HCT116 (cell line): ENCODE results near the gene CDC14B.

ENCODE experiments used
- CEBPB ChIP-seq: IDR thresholded peaks from 2 replicates; pipeline ENCODE4 v1.6.1; 2012; ENCODE audit warnings: low read depth
- EZH2 ChIP-seq: fragments of 200-600 bp; sonication (generic); IDR thresholded peaks from 2 replicates; pipeline ENCODE4 v1.6.1; 2017; ENCODE audit warnings: antibody characterized with exemption, mixed run types
- POLR2A ChIP-seq: IDR thresholded peaks from 2 replicates; pipeline ENCODE4 v1.7.0; 2011; ENCODE audit warnings: borderline replicate concordance; ENCODE audit not compliant: insufficient read depth, insufficient read length; ENCODE audit errors: extremely low read depth
- POLR2AphosphoS5 ChIP-seq: IDR thresholded peaks from 2 replicates; pipeline ENCODE4 v1.6.1; 2011; ENCODE audit warnings: mild to moderate bottlenecking, low read depth, low read length, moderate library complexity
- SRF ChIP-seq: IDR thresholded peaks from 2 replicates; pipeline ENCODE4 v1.6.1; 2012; ENCODE audit warnings: low read depth
- ZFX ChIP-seq: fragments of 450-650 bp; IDR thresholded peaks from 2 replicates; pipeline ENCODE4 v1.6.1; 2017
- TF ChIP-seq, protein P1 (sequence below), 3 experiments: fragments of 200-600 bp in 1 of 3; sonication (generic) in 1 of 3; IDR thresholded peaks in 2 of 3; conservative IDR thresholded peaks in 1 of 3; 2 replicates each; pipeline ENCODE4 v1.5.1; 2012 to 2017; ENCODE audit warnings: low read depth in 2 of 3, low read length in 2 of 3, antibody characterized with exemption in 1 of 3, borderline replicate concordance in 1 of 3, control low read depth in 1 of 3, mild to moderate bottlenecking in 1 of 3, mixed read lengths in 1 of 3, mixed run types in 1 of 3, moderate library complexity in 1 of 3; ENCODE audit not compliant: insufficient read depth in 1 of 3
- TF ChIP-seq, protein P2 (sequence below): IDR thresholded peaks from 2 replicates; pipeline ENCODE4 v1.6.1; 2012

DNA sequence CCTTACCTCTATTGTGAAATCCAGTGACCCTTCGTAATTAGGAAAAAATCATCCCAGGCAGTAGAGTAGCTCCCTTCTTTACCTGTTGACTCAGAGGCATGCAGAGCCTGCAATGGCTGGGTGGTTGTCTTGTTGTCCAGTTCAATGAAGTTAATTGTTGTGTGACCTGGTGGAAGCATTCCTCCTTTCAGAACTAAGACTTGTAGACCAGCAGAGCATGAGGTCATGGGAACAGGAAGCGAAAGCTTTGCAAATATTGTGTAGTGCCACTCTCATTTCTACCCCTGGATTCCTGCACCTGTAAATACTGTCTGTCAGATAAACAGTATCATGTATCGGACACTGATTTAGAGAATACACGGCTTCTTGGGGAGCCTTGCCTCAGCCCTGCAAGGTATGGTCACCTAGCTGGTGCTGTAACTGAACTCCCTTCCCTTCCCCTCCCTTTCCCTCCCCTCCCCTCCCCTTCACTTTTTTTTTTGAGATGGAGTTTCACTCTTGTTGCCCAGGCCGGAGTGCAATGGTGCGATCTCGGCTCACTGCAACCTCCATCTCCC lies 41.1 kb upstream of the CDC14B start:
- TF ChIP-seq POLR2A (no peak), SRF (no peak), EZH2 (no peak), POLR2AphosphoS5 (no peak), CEBPB (no peak), ZFX (no peak)
- TF ChIP-seq, protein P1, sequence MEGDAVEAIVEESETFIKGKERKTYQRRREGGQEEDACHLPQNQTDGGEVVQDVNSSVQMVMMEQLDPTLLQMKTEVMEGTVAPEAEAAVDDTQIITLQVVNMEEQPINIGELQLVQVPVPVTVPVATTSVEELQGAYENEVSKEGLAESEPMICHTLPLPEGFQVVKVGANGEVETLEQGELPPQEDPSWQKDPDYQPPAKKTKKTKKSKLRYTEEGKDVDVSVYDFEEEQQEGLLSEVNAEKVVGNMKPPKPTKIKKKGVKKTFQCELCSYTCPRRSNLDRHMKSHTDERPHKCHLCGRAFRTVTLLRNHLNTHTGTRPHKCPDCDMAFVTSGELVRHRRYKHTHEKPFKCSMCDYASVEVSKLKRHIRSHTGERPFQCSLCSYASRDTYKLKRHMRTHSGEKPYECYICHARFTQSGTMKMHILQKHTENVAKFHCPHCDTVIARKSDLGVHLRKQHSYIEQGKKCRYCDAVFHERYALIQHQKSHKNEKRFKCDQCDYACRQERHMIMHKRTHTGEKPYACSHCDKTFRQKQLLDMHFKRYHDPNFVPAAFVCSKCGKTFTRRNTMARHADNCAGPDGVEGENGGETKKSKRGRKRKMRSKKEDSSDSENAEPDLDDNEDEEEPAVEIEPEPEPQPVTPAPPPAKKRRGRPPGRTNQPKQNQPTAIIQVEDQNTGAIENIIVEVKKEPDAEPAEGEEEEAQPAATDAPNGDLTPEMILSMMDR (IDR thresholded peaks at IDR 0.05 in 2 of 3, conservative IDR thresholded peaks at IDR 0.05 in 1 of 3; ENCODE audit: borderline replicate concordance in 1 of 3, insufficient read depth in 1 of 3, low read depth in 2 of 3, low read length in 2 of 3), result no peak
- TF ChIP-seq, protein P2, sequence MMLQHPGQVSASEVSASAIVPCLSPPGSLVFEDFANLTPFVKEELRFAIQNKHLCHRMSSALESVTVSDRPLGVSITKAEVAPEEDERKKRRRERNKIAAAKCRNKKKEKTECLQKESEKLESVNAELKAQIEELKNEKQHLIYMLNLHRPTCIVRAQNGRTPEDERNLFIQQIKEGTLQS, result no peak
